ENCODE data around the gene ANXA11.
"Not testable (repeated sequence)": the region's sequence is repeated elsewhere in the genome, so short reads cannot be mapped to it uniquely, and the experiment has no call there.

GRCh38 chr10:80250399-80250798 is 45.1 kb upstream of the ANXA11 start:
- not testable (repeated sequence) for TF ChIP-seq CTCF, POLR2A (IDR thresholded peaks at IDR 0.05)

All from prostate gland (tissue), 2 donors.